Left lung (tissue), 10 donors: Measurements from ENCODE around the gene IGSF9B. TPM values are rescaled to one million over a fixed set of nuclear protein-coding genes. Genes with fewer than 3 reads are reported as not detected.

ENCODE experiments used
- ATAC-seq: fragments of 200-7000 bp; cut with Tn5 transposase; one replicate; pipeline ENCODE4 v1.9.1; 2020; ENCODE audit warnings: moderate library complexity
- DNase-seq, 4 donors: peaks; one replicate each; pipeline ENCODE4 v3.0.0-alpha.2; 2013 to 2020
- H3K27ac ChIP-seq, 2 donors: fragments of 200-600 bp; sonication (generic) in 1 of 2; one replicate each; pipeline versions ENCODE4 v1.5.0 to v1.8.0; 2020 to 2021
- H3K27me3 ChIP-seq, 2 donors: fragments of 200-600 bp; sonication (generic) in 1 of 2; one replicate each; pipeline versions ENCODE4 v1.5.0 to v1.8.0; 2020 to 2021
- H3K36me3 ChIP-seq, 2 donors: fragments of 200-600 bp; sonication (generic) in 1 of 2; one replicate each; pipeline versions ENCODE4 v1.5.0 to v1.8.0; 2020 to 2021
- H3K4me1 ChIP-seq, 2 donors: fragments of 200-600 bp; one replicate each; pipeline ENCODE4 v1.8.0; 2021
- H3K4me3 ChIP-seq, 2 donors: fragments of 200-600 bp; sonication (generic) in 1 of 2; one replicate each; pipeline versions ENCODE4 v1.5.0 to v1.8.0; 2020 to 2021; ENCODE audit warnings: mild to moderate bottlenecking in 1 of 2
- H3K9me3 ChIP-seq, 2 donors: fragments of 200-600 bp; sonication (generic) in 1 of 2; one replicate each; pipeline versions ENCODE4 v1.5.0 to v1.8.0; 2020 to 2021
- CTCF ChIP-seq, 2 donors: fragments of 200-600 bp; sonication (generic) in 1 of 2; IDR thresholded peaks; one replicate each; pipeline versions ENCODE4 v1.5.0 to v1.8.0; 2021; ENCODE audit warnings: antibody characterized with exemption in 2 of 2
- intact Hi-C, 2 donors: fragments of 100-400 bp; cut with DNase I; formaldehyde crosslinking; loops; one replicate each; pipeline versions ENCODE4 v1.11.2 to v1.14.2; 2022
- polyA plus RNA-seq, 6 donors: library from polyadenylated mRNA; unstranded; fragments of 120-200 nt; gene quantifications; one replicate each; pipeline ENCODE4 v1.2.1, GENCODE V29; 2013; ENCODE audit not compliant: insufficient read length in 6 of 6
- total RNA-seq, 2 donors: library from RNA; stranded (reverse); fragmentation: NEBNext Ultra II Directional; extraction: Animal tissue kit (Norgen Biotek cat#: 25700); gene quantifications; one replicate each; pipeline ENCODE4 v1.2.1, GENCODE V29; 2021
- donor health status: DM: no; HTN: yes; CAD: no.
- donor health status: DM: no; HTN: no; CAD: no.

Gene IGSF9B
- total and polyA plus RNA-seq, 8 donors: 1.8 to 9.9 (median 2.8) TPM

GRCh38 chr11:133926466-133927246 is 30.1 kb downstream of the IGSF9B start:
- no peaks in the 10 kb centered on the region for H3K9me3 ChIP-seq
- ATAC-seq: no peak
- intact Hi-C loops: loop anchor here in 1 of 2 donors (10.0 kb wide), 1 partner anchor 218 kb away; no protein-coding TSS in a partner anchor

GRCh38 chr11:133925756-133926155 is 31.0 kb downstream of the IGSF9B start:
- Histone ChIP-seq H3K9me3 (no peaks in the 10 kb centered on the region), H3K4me3 (no peak overlapping the region), H3K27me3 (no peaks in the 10 kb centered on the region), H3K36me3 (no peaks in the 10 kb centered on the region), H3K4me1 (peaks cover 0 to 9% of the 10 kb centered on the region in 2 donors), H3K27ac (no peak overlapping the region)
- peak in 1 of 4 donors; percentile 74 for DNase-seq
- no peak for TF ChIP-seq CTCF (IDR thresholded peaks at IDR 0.05)
- intact Hi-C loops: loop anchor here in 1 of 2 donors (10.0 kb wide), 1 partner anchor 219 kb away; no protein-coding TSS in a partner anchor
- no peak for ATAC-seq

More at GRCh38 chr11:133926466-133927246, 30.1 kb downstream of the IGSF9B start:
- Histone ChIP-seq H3K36me3 (no peaks in the 10 kb centered on the region), H3K4me3 (no peak overlapping the region), H3K27ac (no peak overlapping the region), H3K27me3 (no peaks in the 10 kb centered on the region), H3K4me1 (peaks cover 0 to 9% of the 10 kb centered on the region in 2 donors)
- no peak for TF ChIP-seq CTCF (IDR thresholded peaks at IDR 0.05)
- DNase-seq: peak in 1 of 4 donors; percentile 51

- TF ChIP-seq CTCF (IDR thresholded peaks at IDR 0.05): no peak
- Histone ChIP-seq H3K27ac (no peak overlapping the region), H3K9me3 (no peaks in the 10 kb centered on the region), H3K36me3 (no peaks in the 10 kb centered on the region), H3K27me3 (peaks cover 0 to 6% of the 10 kb centered on the region in 2 donors), H3K4me1 (peaks cover 0 to 9% of the 10 kb centered on the region in 2 donors), H3K4me3 (no peak overlapping the region)
- DNase-seq (no peak), ATAC-seq (no peak)
- intact Hi-C loops: loop anchor here in 1 of 2 donors (10.0 kb wide), 1 partner anchor 220 kb away; no protein-coding TSS in a partner anchor
Observed at GRCh38 chr11:133924661-133925060, 32.1 kb downstream of the IGSF9B start.

GRCh38 chr11:133922078-133922870 is 34.5 kb downstream of the IGSF9B start:
- intact Hi-C loops: loop anchor here in 1 of 2 donors (10.0 kb wide), 1 partner anchor 223 kb away; no protein-coding TSS in a partner anchor
- H3K9me3 ChIP-seq: no peaks in the 10 kb centered on the region
- TF ChIP-seq CTCF (IDR thresholded peaks at IDR 0.05): no peak
- H3K4me1 ChIP-seq: no peaks in the 10 kb centered on the region
- ATAC-seq: no peak
- H3K27ac ChIP-seq: no peak overlapping the region
- no peaks in the 10 kb centered on the region for H3K36me3 ChIP-seq
- H3K27me3 ChIP-seq: peaks cover 0 to 29% of the 10 kb centered on the region in 2 donors
- H3K4me3 ChIP-seq: no peak overlapping the region
- no peak for DNase-seq
